C4-2B (cell line): ENCODE measurements around the gene MDK.

Source experiments
- H3K27ac ChIP-seq: fragments of 450-650 bp; 2 replicates; pipeline ENCODE4 v1.5.1; 2017
- CTCF ChIP-seq: fragments of 450-650 bp; conservative IDR thresholded peaks from 2 replicates; pipeline ENCODE4 v1.5.1; 2017; ENCODE audit warnings: mild to moderate bottlenecking
- ZFX ChIP-seq: fragments of 450-650 bp; IDR thresholded peaks from 2 replicates; pipeline ENCODE4 v1.6.1; 2017

MDK gene

GRCh38 chr11:46348566-46349401 is 32.7 kb upstream of the MDK start:
- H3K27ac ChIP-seq = peak overlapping the region; percentile 88
- TF ChIP-seq CTCF = no peak
- no peak for TF ChIP-seq ZFX

- no peak overlapping the region for H3K27ac ChIP-seq
- no peak for TF ChIP-seq ZFX
- TF ChIP-seq CTCF = no peak
Measured at GRCh38 chr11:46350695-46351094, 30.8 kb upstream of the MDK start.

GRCh38 chr11:46351148-46351547 is 30.3 kb upstream of the MDK start:
- TF ChIP-seq ZFX = no peak
- TF ChIP-seq CTCF = no peak
- no peak overlapping the region for H3K27ac ChIP-seq

GRCh38 chr11:46351606-46352005 is 29.9 kb upstream of the MDK start:
- H3K27ac ChIP-seq = no peak overlapping the region
- no peak for TF ChIP-seq ZFX
- TF ChIP-seq CTCF = no peak

GRCh38 chr11:46352063-46352841 is 29.2 kb upstream of the MDK start:
- no peak overlapping the region for H3K27ac ChIP-seq
- no peak for TF ChIP-seq ZFX
- TF ChIP-seq CTCF = peak; percentile 79

- no peak for TF ChIP-seq ZFX
- TF ChIP-seq CTCF = no peak
- no peak overlapping the region for H3K27ac ChIP-seq
Measured at GRCh38 chr11:46353698-46354097, 27.8 kb upstream of the MDK start.

GRCh38 chr11:46356924-46357482 is 24.5 kb upstream of the MDK start:
- H3K27ac ChIP-seq = no peak overlapping the region
- TF ChIP-seq ZFX = no peak
- no peak for TF ChIP-seq CTCF
